H1 (cell line): ENCODE results near the gene GNG12. TPM values are rescaled to one million over a fixed set of nuclear protein-coding genes. Genes with fewer than 3 reads are reported as not detected.

Experiments used
- CTCF ChIA-PET: fragments of 300-600 bp; sonication (Branson Sonifier 250); formaldehyde crosslinking; loops from one replicate; lab custom pipeline; 2021; ENCODE audit not compliant: partially characterized antibody; lab: Charles Lee
- POLR2A ChIA-PET: fragments of 300-600 bp; sonication (Branson Sonifier 250); formaldehyde crosslinking; loops from one replicate; lab custom pipeline; 2021; ENCODE audit warnings: inconsistent platforms; ENCODE audit not compliant: partially characterized antibody; lab: Charles Lee
- DNase-seq, 2 experiments: peaks; one replicate each; pipeline versions ENCODE4 v3.0.0 to v3.0.0-alpha.2; 2010 to 2022; ENCODE audit warnings: low spot score in 2 of 2, low read depth in 1 of 2, mixed read lengths in 1 of 2
- FAIRE-seq: peaks from 2 replicates; lab custom pipeline; 2011; peaks lifted over from hg19 to GRCh38; lab: Jason Lieb, UNC
- H2AFZ ChIP-seq: 2 replicates; pipeline ENCODE4 v1.8.1; 2012; ENCODE audit warnings: low read length, inconsistent platforms
- H2AK5ac ChIP-seq: 2 replicates; pipeline ENCODE4 v1.6.1; 2013; ENCODE audit warnings: low read depth, low read length
- H2BK120ac ChIP-seq: replicated peaks from 2 replicates; pipeline ENCODE3; 2013; ENCODE audit warnings: low read depth, low read length, inconsistent platforms
- H2BK12ac ChIP-seq: 2 replicates; pipeline ENCODE4 v1.6.1; 2013; ENCODE audit warnings: low read depth, low read length
- H2BK15ac ChIP-seq: 2 replicates; pipeline ENCODE4 v1.6.1; 2013; ENCODE audit warnings: low read length
- H2BK20ac ChIP-seq: 2 replicates; pipeline ENCODE4 v1.6.1; 2013; ENCODE audit warnings: low read length
- H2BK5ac ChIP-seq: 2 replicates; pipeline ENCODE4 v1.6.1; 2013; ENCODE audit warnings: low read depth, low read length
- H3K14ac ChIP-seq: 2 replicates; pipeline ENCODE4 v1.6.1; 2013; ENCODE audit warnings: inconsistent platforms; ENCODE audit not compliant: insufficient read length
- H3K18ac ChIP-seq: 2 replicates; pipeline ENCODE4 v1.6.1; 2013; ENCODE audit warnings: low read length; ENCODE audit errors: extremely low read depth
- H3K23ac ChIP-seq: 2 replicates; pipeline ENCODE4 v1.6.1; 2013; ENCODE audit warnings: inconsistent platforms; ENCODE audit not compliant: insufficient read length
- H3K23me2 ChIP-seq: 2 replicates; pipeline ENCODE4 v1.6.1; 2013; ENCODE audit warnings: low read depth, low read length
- H3K27ac ChIP-seq: 2 replicates; pipeline ENCODE4 v1.6.1; 2011; ENCODE audit warnings: low read depth, low read length, inconsistent platforms
- H3K27me3 ChIP-seq, 4 experiments: replicated peaks in 1 of 4; 1 replicate in 1 of 4; 2 replicates in 3 of 4; pipeline versions ENCODE4 v1.6.1 to v1.8.1; 2011 to 2013; ENCODE audit warnings: low read length in 3 of 4, mild to moderate bottlenecking in 3 of 4, inconsistent platforms in 2 of 4, mixed read lengths in 2 of 4, moderate library complexity in 1 of 4; ENCODE audit not compliant: control insufficient read depth in 3 of 4, insufficient read depth in 3 of 4; ENCODE audit errors: extremely low read depth in 1 of 4
- H3K36me3 ChIP-seq, 4 experiments: 2 replicates each; pipeline versions ENCODE4 v1.6.1 to v1.8.1; 2011 to 2013; ENCODE audit warnings: mild to moderate bottlenecking in 4 of 4, low read length in 3 of 4, moderate library complexity in 2 of 4, control low read depth in 1 of 4, inconsistent platforms in 1 of 4; ENCODE audit not compliant: insufficient read depth in 4 of 4, control insufficient read depth in 2 of 4
- H3K4ac ChIP-seq: replicated peaks from 2 replicates; pipeline ENCODE3; 2013; ENCODE audit warnings: low read length, low read depth, mixed read lengths, inconsistent platforms; ENCODE audit not compliant: insufficient read length
- H3K4me1 ChIP-seq, 4 experiments: replicated peaks in 1 of 4; 1 replicate in 1 of 4; 2 replicates in 3 of 4; pipeline versions ENCODE4 v1.6.1 to v1.8.1; 2011 to 2013; ENCODE audit warnings: low read length in 3 of 4, inconsistent platforms in 2 of 4, mixed read lengths in 1 of 4; ENCODE audit not compliant: insufficient read depth in 4 of 4, control insufficient read depth in 3 of 4
- H3K4me2 ChIP-seq, 2 experiments: 2 replicates each; pipeline versions ENCODE4 v1.6.1 to v1.8.1; 2011 to 2013; ENCODE audit warnings: low read depth in 2 of 2, low read length in 2 of 2, control low read depth in 1 of 2, inconsistent platforms in 1 of 2, mild to moderate bottlenecking in 1 of 2; ENCODE audit not compliant: insufficient read depth in 1 of 2
- H3K4me3 ChIP-seq, 4 experiments: fragments of 200-600, 300-600 bp in 1 of 4; sonication (generic), shearing (Covaris generic), sonication (Bioruptor Twin) in 1 of 4; 2 replicates each; pipeline versions ENCODE4 v1.5.1 to v1.8.1; 2011 to 2016; ENCODE audit warnings: low read length in 4 of 4, low read depth in 3 of 4, control low read depth in 2 of 4, inconsistent platforms in 2 of 4, mild to moderate bottlenecking in 2 of 4, mixed read lengths in 1 of 4, moderate library complexity in 1 of 4; ENCODE audit not compliant: insufficient read depth in 2 of 4; ENCODE audit errors: extremely low read depth in 1 of 4
- H3K56ac ChIP-seq: replicated peaks from 2 replicates; pipeline ENCODE3; 2013; ENCODE audit warnings: low read depth, mild to moderate bottlenecking, mixed read lengths, low read length, inconsistent platforms; ENCODE audit not compliant: insufficient read length
- H3K79me1 ChIP-seq: 2 replicates; pipeline ENCODE4 v1.6.1; 2013; ENCODE audit warnings: low read depth, low read length, control low read depth
- H3K79me2 ChIP-seq, 2 experiments: 2 replicates each; pipeline versions ENCODE4 v1.6.1 to v1.8.1; 2012 to 2013; ENCODE audit warnings: low read length in 2 of 2, mild to moderate bottlenecking in 2 of 2, inconsistent platforms in 1 of 2; ENCODE audit not compliant: insufficient read depth in 2 of 2, control insufficient read depth in 1 of 2
- H3K9ac ChIP-seq, 4 experiments: replicated peaks in 1 of 4; 1 replicate in 1 of 4; 2 replicates in 3 of 4; pipeline versions ENCODE4 v1.6.1 to v1.8.1; 2011 to 2013; ENCODE audit warnings: low read depth in 3 of 4, low read length in 3 of 4, control low read depth in 2 of 4, mild to moderate bottlenecking in 2 of 4, moderate library complexity in 2 of 4, inconsistent platforms in 1 of 4; ENCODE audit errors: extremely low read depth in 1 of 4
- H3K9me3 ChIP-seq, 2 experiments: 2 replicates each; pipeline versions ENCODE4 v1.6.1 to v1.8.1; 2012 to 2013; ENCODE audit warnings: mild to moderate bottlenecking in 2 of 2, moderate library complexity in 2 of 2, control low read depth in 1 of 2, inconsistent platforms in 1 of 2, low read depth in 1 of 2, low read length in 1 of 2, mixed read lengths in 1 of 2; ENCODE audit not compliant: insufficient read depth in 2 of 2
- H4K20me1 ChIP-seq, 2 experiments: replicated peaks in 1 of 2; 2 replicates each; pipeline versions ENCODE3 to v1.8.1; 2011 to 2013; ENCODE audit warnings: inconsistent platforms in 2 of 2, low read length in 2 of 2, mild to moderate bottlenecking in 1 of 2; ENCODE audit not compliant: insufficient read depth in 2 of 2, control insufficient read depth in 1 of 2
- H4K5ac ChIP-seq: 2 replicates; pipeline ENCODE4 v1.6.1; 2013; ENCODE audit warnings: low read length, low read depth, mixed read lengths, inconsistent platforms; ENCODE audit not compliant: insufficient read length
- H4K8ac ChIP-seq: 2 replicates; pipeline ENCODE4 v1.8.0; 2013; ENCODE audit warnings: mild to moderate bottlenecking, moderate library complexity, low read length, inconsistent platforms; ENCODE audit not compliant: insufficient read depth; ENCODE audit errors: extremely low read depth
- H4K91ac ChIP-seq: replicated peaks from 2 replicates; pipeline ENCODE3; 2013; ENCODE audit warnings: low read length, mixed read lengths, inconsistent platforms; ENCODE audit not compliant: insufficient read length
- CEBPB ChIP-seq: IDR thresholded peaks from 2 replicates; pipeline ENCODE4 v1.6.1; 2012; ENCODE audit warnings: low read depth, low read length
- CHD2 ChIP-seq: IDR thresholded peaks from 2 replicates; pipeline ENCODE4 v1.6.1; 2012; ENCODE audit warnings: low read length, improper control_type of control experiment
- CREB1 ChIP-seq: IDR thresholded peaks from 2 replicates; pipeline ENCODE4 v1.6.1; 2012; ENCODE audit warnings: inconsistent platforms
- GTF2F1 ChIP-seq: IDR thresholded peaks from 2 replicates; pipeline ENCODE4 v1.6.1; 2012; ENCODE audit warnings: low read depth, low read length, improper control_type of control experiment, borderline replicate concordance
- WGBS, 2 experiments: shearing (Covaris generic) in 1 of 2; methylation state at CpG; one replicate each; pipeline versions ENCODE4 v1.1.6 to v1.1.7; 2013 to 2015; ENCODE audit warnings: low lambda C conversion rate in 2 of 2, mixed read lengths in 2 of 2, inconsistent platforms in 1 of 2, low coverage in 1 of 2, missing lambda C conversion rate in 1 of 2; ENCODE audit not compliant: insufficient replicate concordance in 2 of 2, insufficient coverage in 1 of 2, insufficient read length in 1 of 2; ENCODE audit errors: extremely low coverage in 1 of 2, missing lambda C conversion rate in 1 of 2; 5-methylcytosine and 5-hydroxymethylcytosine counted together
- polyA plus RNA-seq, 7 experiments: library from polyadenylated mRNA; depleted of rRNA in 3 of 7; stranded (reverse) in 5 of 7; unstranded in 2 of 7; fragments of >200 nt in 5 of 7; fragments of 200-250 nt in 2 of 7; gene quantifications; 1 replicate in 5 of 7; 2 replicates in 1 of 7; 4 replicates in 1 of 7; pipeline versions ENCODE4 v1.2.1 to v1.2.3, GENCODE V29; 2011 to 2013; ENCODE audit warnings: missing spikeins in 2 of 7, mixed read lengths in 2 of 7
- total RNA-seq: library from RNA; stranded (reverse); fragmentation: NEBNext Ultra II Directional; extraction: Animal tissue kit (Norgen Biotek cat#: 25700); gene quantifications from 2 replicates; pipeline ENCODE4 v1.2.1, GENCODE V29; 2021
- TF ChIP-seq, protein P1 (sequence below): IDR thresholded peaks from 2 replicates; pipeline ENCODE4 v1.6.1; 2012; ENCODE audit warnings: low read length, inconsistent platforms

GNG12 gene
- total and polyA plus RNA-seq, 2 of the 8 experiments (the other 6 are each of a cell fraction or from before 2014, with no cell fraction given): 11.4 to 35.8 TPM

DNA sequence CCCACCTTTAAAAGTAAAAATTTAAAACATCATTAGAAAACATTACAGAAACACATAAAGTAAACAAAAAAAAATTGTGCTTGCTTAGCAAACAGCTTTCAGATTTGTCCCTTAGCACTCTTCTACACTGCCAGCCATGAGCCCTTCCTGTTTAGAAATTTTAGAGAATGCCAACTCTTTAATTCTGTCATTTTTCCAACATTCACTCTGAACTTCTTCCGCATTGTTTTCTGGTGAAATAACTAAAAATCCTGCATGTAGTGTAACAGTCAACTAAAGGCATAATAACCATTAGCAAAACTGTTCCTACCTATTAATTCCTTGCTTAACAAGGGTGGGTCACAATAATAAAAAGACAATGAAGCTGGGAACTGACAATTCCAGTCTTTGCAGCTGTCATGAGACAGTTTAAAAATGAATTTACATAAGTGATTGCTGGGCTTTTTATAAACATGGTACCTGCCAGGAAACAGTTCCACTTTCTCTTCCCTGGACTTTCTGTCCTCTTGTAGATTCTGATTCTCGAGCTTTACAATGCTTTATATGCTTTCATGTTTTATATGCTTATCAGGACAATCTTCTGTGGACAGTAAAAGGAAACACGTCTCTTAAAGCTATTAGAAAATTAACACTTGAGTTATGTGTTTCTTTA lies 19.0 kb downstream of the GNG12 start:
- Histone ChIP-seq H2BK120ac (no peak overlapping the region), H2BK12ac (no peak overlapping the region), H3K4me1 (no peaks in the 10 kb centered on the region; a peak in 3 of 7 replicates), H2AK5ac (no peak overlapping the region), H3K9ac (no peak overlapping the region), H2AFZ (no peak overlapping the region), H4K5ac (no peak overlapping the region), H3K4ac (no peak overlapping the region), H3K9me3 (no peaks in the 10 kb centered on the region), H3K4me3 (no peak overlapping the region), H3K18ac (no peak overlapping the region), H3K23ac (no peak overlapping the region), H3K36me3 (no peaks in the 10 kb centered on the region), H3K56ac (no peak overlapping the region), H3K14ac (no peak overlapping the region), H3K27ac (no peak overlapping the region), H3K27me3 (no peaks in the 10 kb centered on the region), H2BK15ac (no peak overlapping the region), H3K23me2 (no peaks in the 10 kb centered on the region), H4K8ac (no peak overlapping the region), H3K79me2 (no peaks in the 10 kb centered on the region), H4K20me1 (peaks cover 1 to 4% of the 10 kb centered on the region in 2 experiments), H3K79me1 (no peaks in the 10 kb centered on the region; the same call in 1 of the 2 replicates), H4K91ac (no peak overlapping the region), H2BK20ac (no peak overlapping the region), H2BK5ac (no peak overlapping the region), H3K4me2 (no peak overlapping the region)
- DNase-seq (no peak), FAIRE-seq (no peak)
- WGBS, 2 experiments: 95% methylated on average over 3 of the region's 3 CpGs; no CpG with 5 or more reads in 1 of the 2 experiments
- ChIA-PET POLR2A (interaction anchor here (1.2 to 2.0 kb wide), 2 partner anchors 10 to 18 kb away, joined by 6 read pairs; no protein-coding TSS in a partner anchor), CTCF (interaction anchor here (0.8 to 4.3 kb wide), 8 partner anchors 8 to 282 kb away, joined by 3 to 26 read pairs (median 3); no protein-coding TSS in a partner anchor)
- TF ChIP-seq GTF2F1: no peak
- TF ChIP-seq CREB1: no peak
- TF ChIP-seq CEBPB: no peak
- TF ChIP-seq, protein P1, sequence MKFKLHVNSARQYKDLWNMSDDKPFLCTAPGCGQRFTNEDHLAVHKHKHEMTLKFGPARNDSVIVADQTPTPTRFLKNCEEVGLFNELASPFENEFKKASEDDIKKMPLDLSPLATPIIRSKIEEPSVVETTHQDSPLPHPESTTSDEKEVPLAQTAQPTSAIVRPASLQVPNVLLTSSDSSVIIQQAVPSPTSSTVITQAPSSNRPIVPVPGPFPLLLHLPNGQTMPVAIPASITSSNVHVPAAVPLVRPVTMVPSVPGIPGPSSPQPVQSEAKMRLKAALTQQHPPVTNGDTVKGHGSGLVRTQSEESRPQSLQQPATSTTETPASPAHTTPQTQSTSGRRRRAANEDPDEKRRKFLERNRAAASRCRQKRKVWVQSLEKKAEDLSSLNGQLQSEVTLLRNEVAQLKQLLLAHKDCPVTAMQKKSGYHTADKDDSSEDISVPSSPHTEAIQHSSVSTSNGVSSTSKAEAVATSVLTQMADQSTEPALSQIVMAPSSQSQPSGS: no peak
- no peak for TF ChIP-seq CHD2
